ENCODE data around the gene HBB.

Gene HBB

GRCh38 chr11:5227681-5228080 is 810 bp upstream of the HBB start:
- DNase-seq (ENCODE audit: low read depth in 2 of 2): no peak

- DNase-seq (ENCODE audit: low read depth in 2 of 2): no peak
Measured at GRCh38 chr11:5225480-5225871, 1.4 kb downstream of the HBB start.

- no peak for DNase-seq (ENCODE audit: low read depth in 2 of 2)
Measured at GRCh38 chr11:5224538-5225479, 2.1 kb downstream of the HBB start.

GRCh38 chr11:5223686-5224085 is 3.2 kb downstream of the HBB start:
- no peak for DNase-seq (ENCODE audit: low read depth in 2 of 2)

- no peak for DNase-seq (ENCODE audit: low read depth in 2 of 2)
Measured at GRCh38 chr11:5223146-5223545, 3.7 kb downstream of the HBB start.

- DNase-seq (ENCODE audit: low read depth in 2 of 2): no peak
Measured at GRCh38 chr11:5210376-5210885, 16.4 kb downstream of the HBB start.

GRCh38 chr11:5204787-5205186 is 22.1 kb downstream of the HBB start:
- DNase-seq (ENCODE audit: low read depth in 2 of 2): no peak

GRCh38 chr11:5203366-5203765 is 23.5 kb downstream of the HBB start:
- no peak for DNase-seq (ENCODE audit: low read depth in 2 of 2)

GRCh38 chr11:5200582-5200981 is 26.3 kb downstream of the HBB start, which contains the start of gene OR51V1:
Gene OR51V1, minus strand, starts transcription at chr11:5200682. Its CDS starts 0 bp downstream, at chr11:5200682.
- no peak for DNase-seq (ENCODE audit: low read depth in 2 of 2)

GRCh38 chr11:5198285-5198684 is 28.6 kb downstream of the HBB start:
- DNase-seq (ENCODE audit: low read depth in 2 of 2): no peak

- DNase-seq (ENCODE audit: low read depth in 2 of 2): no peak
Measured at GRCh38 chr11:5197536-5197935, 29.3 kb downstream of the HBB start.

GRCh38 chr11:5196731-5197130 is 30.1 kb downstream of the HBB start:
- no peak for DNase-seq (ENCODE audit: low read depth in 2 of 2)

- no peak for DNase-seq (ENCODE audit: low read depth in 2 of 2)
Measured at GRCh38 chr11:5196067-5196466, 30.8 kb downstream of the HBB start.

- DNase-seq (ENCODE audit: low read depth in 2 of 2): no peak
Measured at GRCh38 chr11:5192738-5193137, 34.1 kb downstream of the HBB start.

- no peak for DNase-seq (ENCODE audit: low read depth in 2 of 2)
Measured at GRCh38 chr11:5188201-5188600, 38.7 kb downstream of the HBB start.

GRCh38 chr11:5178046-5178837 is 48.6 kb downstream of the HBB start:
- DNase-seq (ENCODE audit: low read depth in 2 of 2): no peak
